Right atrium auricular region (tissue), 2 donors: ENCODE data around the gene TTL. TPM values are rescaled to one million over a fixed set of nuclear protein-coding genes. Genes with fewer than 3 reads are reported as not detected.

ENCODE experiments used
- DNase-seq: peaks from one replicate; pipeline ENCODE4 v3.0.0-alpha.2; 2019; ENCODE audit warnings: low spot score
- H3K27ac ChIP-seq, 2 donors: fragments of 200-600 bp; sonication (generic); 1 replicate in 1 of 2; 2 replicates in 1 of 2; pipeline ENCODE4 v1.5.1; 2016 to 2019
- H3K27me3 ChIP-seq, 2 donors: fragments of 200-600 bp; sonication (generic); one replicate each; pipeline versions ENCODE4 v1.5.1 to v1.6.0; 2017 to 2019
- H3K36me3 ChIP-seq: fragments of 200-600 bp; sonication (generic); one replicate; pipeline ENCODE4 v1.5.1; 2016
- H3K4me1 ChIP-seq, 2 donors: fragments of 200-600 bp; sonication (generic); one replicate each; pipeline versions ENCODE4 v1.5.1 to v1.6.0; 2017 to 2019
- H3K4me3 ChIP-seq, 2 donors: fragments of 200-600 bp; sonication (generic); 1 replicate in 1 of 2; 2 replicates in 1 of 2; pipeline ENCODE4 v1.5.1; 2017 to 2019; ENCODE audit warnings: mild to moderate bottlenecking in 1 of 2, moderate library complexity in 1 of 2
- H3K9me3 ChIP-seq, 2 donors: fragments of 200-600 bp; sonication (generic); one replicate each; pipeline ENCODE4 v1.5.1; 2019
- CTCF ChIP-seq, 2 donors: fragments of 200-600 bp; sonication (generic); IDR thresholded peaks; one replicate each; pipeline ENCODE4 v1.5.1; 2019; ENCODE audit warnings: antibody characterized with exemption in 2 of 2
- total RNA-seq, 2 donors: library from RNA; depleted of rRNA; stranded (reverse); fragments of >200 nt; gene quantifications; one replicate each; pipeline ENCODE4 v1.1.0, GENCODE V29; 2016

Gene TTL
- total RNA-seq, 2 donors from 2014 or later, result 24.9 to 32.4 TPM

- no peak overlapping the region for H3K27ac ChIP-seq
- DNase-seq, result no peak
Observed at GRCh38 chr2:112585873-112586464, 104.0 kb downstream of the TTL start.

GRCh38 chr2:112588611-112589045 lies 106.7 kb downstream of the TTL start:
- peaks cover 0 to 20% of the 10 kb centered on the region in 2 donors for H3K4me1 ChIP-seq
- no peaks in the 10 kb centered on the region for H3K9me3 ChIP-seq
- H3K36me3 ChIP-seq, result peaks cover 9% of the 10 kb centered on the region
- H3K27ac ChIP-seq, result no peak overlapping the region
- no peaks in the 10 kb centered on the region for H3K27me3 ChIP-seq
- DNase-seq, result no peak
- H3K4me3 ChIP-seq, result no peak overlapping the region
- TF ChIP-seq CTCF (IDR thresholded peaks at IDR 0.05), result no peak

More at GRCh38 chr2:112585873-112586464, 104.0 kb downstream of the TTL start:
- H3K36me3 ChIP-seq, result peaks cover 9% of the 10 kb centered on the region
- no peak for TF ChIP-seq CTCF (IDR thresholded peaks at IDR 0.05)
- no peak overlapping the region for H3K4me3 ChIP-seq
- H3K9me3 ChIP-seq, result no peaks in the 10 kb centered on the region
- peaks cover 0 to 26% of the 10 kb centered on the region in 2 donors for H3K4me1 ChIP-seq
- no peaks in the 10 kb centered on the region for H3K27me3 ChIP-seq

Other genes with a start within 250 kb of the TTL start
- gene ZC3H8, start 227.1 kb upstream of the TTL start, total RNA-seq, result 1 to 10 TPM; 5.2 to 7.2 TPM
- gene ZC3H6, start 206.6 kb upstream of the TTL start, total RNA-seq, result 10 to 100 TPM; 12.7 to 16.9 TPM
- 1 to 10 TPM; 8.3 to 8.7 TPM for gene RGPD8, start 48.5 kb upstream of the TTL start, total RNA-seq
- gene POLR1B, start 60.3 kb downstream of the TTL start, total RNA-seq, result 1 to 10 TPM; 5.7 to 6.8 TPM
- 10 to 100 TPM; 27.4 to 29.4 TPM for gene CHCHD5, start 102.5 kb downstream of the TTL start, total RNA-seq
- gene SLC20A1, start 163.8 kb downstream of the TTL start, total RNA-seq, result 10 to 100 TPM; 16.8 to 19.7 TPM
- gene NT5DC4, start 238.9 kb downstream of the TTL start, total RNA-seq, result not detected